Liver (tissue), 3 donors: Measurements from ENCODE around the gene OLFML2A.

Source experiments
- GABPA ChIP-seq, 2 donors: IDR thresholded peaks in 1 of 2; conservative IDR thresholded peaks in 1 of 2; 2 replicates each; pipeline ENCODE4 v1.6.1; 2016; ENCODE audit warnings: antibody characterized with exemption in 2 of 2, mild to moderate bottlenecking in 1 of 2, moderate library complexity in 1 of 2
- NR2F2 ChIP-seq: IDR thresholded peaks from 2 replicates; pipeline ENCODE4 v1.6.1; 2016; ENCODE audit warnings: antibody characterized with exemption
- RAD21 ChIP-seq, 2 donors: IDR thresholded peaks; 2 replicates each; pipeline ENCODE4 v1.6.1; 2016; ENCODE audit warnings: antibody characterized with exemption in 2 of 2, mild to moderate bottlenecking in 2 of 2
- RXRA ChIP-seq, 2 donors: IDR thresholded peaks; 2 replicates each; pipeline ENCODE4 v1.6.1; 2017 to 2018; ENCODE audit warnings: antibody characterized with exemption in 2 of 2, mild to moderate bottlenecking in 1 of 2
- TAF1 ChIP-seq: conservative IDR thresholded peaks from 2 replicates; pipeline ENCODE4 v1.6.1; 2016; ENCODE audit warnings: antibody characterized with exemption, mild to moderate bottlenecking
- TF ChIP-seq, protein P1 (sequence below): IDR thresholded peaks from 2 replicates; pipeline ENCODE4 v1.6.1; 2016; ENCODE audit warnings: antibody characterized with exemption
- TF ChIP-seq, protein P2 (sequence below): fragments of 150-350 bp; IDR thresholded peaks from 2 replicates; pipeline ENCODE4 v1.5.1; 2017; ENCODE audit warnings: improper control_type of control experiment, low read depth, low read length; ENCODE audit not compliant: missing input control
- TF ChIP-seq, protein P3 (sequence below): IDR thresholded peaks from 2 replicates; pipeline ENCODE4 v1.6.1; 2016; ENCODE audit warnings: antibody characterized with exemption
- TF ChIP-seq, protein P4 (sequence below): IDR thresholded peaks from 2 replicates; pipeline ENCODE4 v1.6.1; 2016; ENCODE audit warnings: antibody characterized with exemption
- TF ChIP-seq, protein P5 (sequence below): IDR thresholded peaks from 2 replicates; pipeline ENCODE4 v1.6.1; 2016; ENCODE audit warnings: antibody characterized with exemption, mild to moderate bottlenecking
- donor health status: healthy.
- donor health status: healthy.

DNA sequence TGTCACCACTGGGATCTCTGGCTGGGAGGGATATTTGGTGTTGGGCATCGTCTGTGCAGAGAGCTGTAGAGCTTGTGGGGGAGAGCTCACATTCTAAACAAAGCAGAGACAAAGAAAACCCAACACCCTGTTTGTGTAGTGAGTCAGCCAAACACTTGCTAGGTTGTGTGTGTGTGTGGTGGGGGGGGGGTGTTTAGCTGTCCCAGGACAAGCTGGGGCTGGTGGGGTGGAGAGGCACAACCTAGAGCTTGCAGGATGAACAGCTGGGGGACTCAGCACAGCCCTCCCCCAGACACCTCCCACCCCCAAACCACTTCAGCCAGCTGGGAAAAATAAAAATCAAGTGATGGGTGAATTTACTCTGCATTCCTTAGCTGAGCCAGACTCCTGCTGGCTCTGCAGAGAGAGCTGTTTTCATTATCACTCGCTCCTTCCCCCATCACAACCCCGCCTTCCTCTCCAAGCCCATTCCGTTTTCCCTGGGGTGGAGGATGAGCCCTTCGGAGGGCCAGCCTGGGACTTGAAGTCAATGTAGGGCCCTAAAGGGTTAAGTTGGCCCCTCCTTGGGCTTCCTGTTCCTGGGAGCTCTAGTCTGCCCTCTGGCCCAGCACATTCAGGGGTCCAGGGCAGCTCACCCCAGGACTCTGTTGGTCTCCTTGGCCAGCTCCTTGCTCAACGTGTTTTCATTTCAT is 2.6 kb downstream of the OLFML2A start:
- TF ChIP-seq, protein P1, sequence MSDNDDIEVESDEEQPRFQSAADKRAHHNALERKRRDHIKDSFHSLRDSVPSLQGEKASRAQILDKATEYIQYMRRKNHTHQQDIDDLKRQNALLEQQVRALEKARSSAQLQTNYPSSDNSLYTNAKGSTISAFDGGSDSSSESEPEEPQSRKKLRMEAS, result no peak
- TF ChIP-seq, protein P2, sequence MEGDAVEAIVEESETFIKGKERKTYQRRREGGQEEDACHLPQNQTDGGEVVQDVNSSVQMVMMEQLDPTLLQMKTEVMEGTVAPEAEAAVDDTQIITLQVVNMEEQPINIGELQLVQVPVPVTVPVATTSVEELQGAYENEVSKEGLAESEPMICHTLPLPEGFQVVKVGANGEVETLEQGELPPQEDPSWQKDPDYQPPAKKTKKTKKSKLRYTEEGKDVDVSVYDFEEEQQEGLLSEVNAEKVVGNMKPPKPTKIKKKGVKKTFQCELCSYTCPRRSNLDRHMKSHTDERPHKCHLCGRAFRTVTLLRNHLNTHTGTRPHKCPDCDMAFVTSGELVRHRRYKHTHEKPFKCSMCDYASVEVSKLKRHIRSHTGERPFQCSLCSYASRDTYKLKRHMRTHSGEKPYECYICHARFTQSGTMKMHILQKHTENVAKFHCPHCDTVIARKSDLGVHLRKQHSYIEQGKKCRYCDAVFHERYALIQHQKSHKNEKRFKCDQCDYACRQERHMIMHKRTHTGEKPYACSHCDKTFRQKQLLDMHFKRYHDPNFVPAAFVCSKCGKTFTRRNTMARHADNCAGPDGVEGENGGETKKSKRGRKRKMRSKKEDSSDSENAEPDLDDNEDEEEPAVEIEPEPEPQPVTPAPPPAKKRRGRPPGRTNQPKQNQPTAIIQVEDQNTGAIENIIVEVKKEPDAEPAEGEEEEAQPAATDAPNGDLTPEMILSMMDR, result no peak
- TF ChIP-seq NR2F2, result no peak
- TF ChIP-seq, protein P3, sequence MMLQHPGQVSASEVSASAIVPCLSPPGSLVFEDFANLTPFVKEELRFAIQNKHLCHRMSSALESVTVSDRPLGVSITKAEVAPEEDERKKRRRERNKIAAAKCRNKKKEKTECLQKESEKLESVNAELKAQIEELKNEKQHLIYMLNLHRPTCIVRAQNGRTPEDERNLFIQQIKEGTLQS, result no peak
- no peak for TF ChIP-seq RAD21 (IDR thresholded peaks at IDR 0.05)
- no peak for TF ChIP-seq TAF1
- TF ChIP-seq GABPA (IDR thresholded peaks at IDR 0.05 in 1 of 2, conservative IDR thresholded peaks at IDR 0.05 in 1 of 2), result no peak
- TF ChIP-seq, protein P4, sequence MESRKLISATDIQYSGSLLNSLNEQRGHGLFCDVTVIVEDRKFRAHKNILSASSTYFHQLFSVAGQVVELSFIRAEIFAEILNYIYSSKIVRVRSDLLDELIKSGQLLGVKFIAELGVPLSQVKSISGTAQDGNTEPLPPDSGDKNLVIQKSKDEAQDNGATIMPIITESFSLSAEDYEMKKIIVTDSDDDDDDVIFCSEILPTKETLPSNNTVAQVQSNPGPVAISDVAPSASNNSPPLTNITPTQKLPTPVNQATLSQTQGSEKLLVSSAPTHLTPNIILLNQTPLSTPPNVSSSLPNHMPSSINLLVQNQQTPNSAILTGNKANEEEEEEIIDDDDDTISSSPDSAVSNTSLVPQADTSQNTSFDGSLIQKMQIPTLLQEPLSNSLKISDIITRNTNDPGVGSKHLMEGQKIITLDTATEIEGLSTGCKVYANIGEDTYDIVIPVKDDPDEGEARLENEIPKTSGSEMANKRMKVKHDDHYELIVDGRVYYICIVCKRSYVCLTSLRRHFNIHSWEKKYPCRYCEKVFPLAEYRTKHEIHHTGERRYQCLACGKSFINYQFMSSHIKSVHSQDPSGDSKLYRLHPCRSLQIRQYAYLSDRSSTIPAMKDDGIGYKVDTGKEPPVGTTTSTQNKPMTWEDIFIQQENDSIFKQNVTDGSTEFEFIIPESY, result no peak
- TF ChIP-seq RXRA (IDR thresholded peaks at IDR 0.05), result no peak
- TF ChIP-seq, protein P5, sequence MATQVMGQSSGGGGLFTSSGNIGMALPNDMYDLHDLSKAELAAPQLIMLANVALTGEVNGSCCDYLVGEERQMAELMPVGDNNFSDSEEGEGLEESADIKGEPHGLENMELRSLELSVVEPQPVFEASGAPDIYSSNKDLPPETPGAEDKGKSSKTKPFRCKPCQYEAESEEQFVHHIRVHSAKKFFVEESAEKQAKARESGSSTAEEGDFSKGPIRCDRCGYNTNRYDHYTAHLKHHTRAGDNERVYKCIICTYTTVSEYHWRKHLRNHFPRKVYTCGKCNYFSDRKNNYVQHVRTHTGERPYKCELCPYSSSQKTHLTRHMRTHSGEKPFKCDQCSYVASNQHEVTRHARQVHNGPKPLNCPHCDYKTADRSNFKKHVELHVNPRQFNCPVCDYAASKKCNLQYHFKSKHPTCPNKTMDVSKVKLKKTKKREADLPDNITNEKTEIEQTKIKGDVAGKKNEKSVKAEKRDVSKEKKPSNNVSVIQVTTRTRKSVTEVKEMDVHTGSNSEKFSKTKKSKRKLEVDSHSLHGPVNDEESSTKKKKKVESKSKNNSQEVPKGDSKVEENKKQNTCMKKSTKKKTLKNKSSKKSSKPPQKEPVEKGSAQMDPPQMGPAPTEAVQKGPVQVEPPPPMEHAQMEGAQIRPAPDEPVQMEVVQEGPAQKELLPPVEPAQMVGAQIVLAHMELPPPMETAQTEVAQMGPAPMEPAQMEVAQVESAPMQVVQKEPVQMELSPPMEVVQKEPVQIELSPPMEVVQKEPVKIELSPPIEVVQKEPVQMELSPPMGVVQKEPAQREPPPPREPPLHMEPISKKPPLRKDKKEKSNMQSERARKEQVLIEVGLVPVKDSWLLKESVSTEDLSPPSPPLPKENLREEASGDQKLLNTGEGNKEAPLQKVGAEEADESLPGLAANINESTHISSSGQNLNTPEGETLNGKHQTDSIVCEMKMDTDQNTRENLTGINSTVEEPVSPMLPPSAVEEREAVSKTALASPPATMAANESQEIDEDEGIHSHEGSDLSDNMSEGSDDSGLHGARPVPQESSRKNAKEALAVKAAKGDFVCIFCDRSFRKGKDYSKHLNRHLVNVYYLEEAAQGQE, result no peak
